Transverse colon (tissue), 4 donors: ENCODE results near the gene ZNF678.
"Not testable (repeated sequence)": the region's sequence is repeated elsewhere in the genome, so short reads cannot be mapped to it uniquely, and the experiment has no call there.

Experiments used
- EP300 ChIP-seq: sonication (generic); formaldehyde crosslinking; IDR thresholded peaks from one replicate; pipeline ENCODE4 v1.6.1; 2017; ENCODE audit warnings: antibody characterized with exemption, low read depth
- POLR2A ChIP-seq: fragments of 450-650 bp; IDR thresholded peaks from one replicate; pipeline ENCODE4 v1.6.1; 2016; ENCODE audit warnings: antibody characterized with exemption, mild to moderate bottlenecking, moderate library complexity
- POLR2AphosphoS5 ChIP-seq, 3 donors: sonication (generic); formaldehyde crosslinking; IDR thresholded peaks; one replicate each; pipeline ENCODE4 v1.6.1; 2016; ENCODE audit warnings: antibody characterized with exemption in 3 of 3
- TF ChIP-seq, protein P1 (sequence below), 5 experiments: fragments of 200-600 bp in 3 of 5; fragments of 450-650 bp in 2 of 5; sonication (generic) in 3 of 5; IDR thresholded peaks; 1 replicate in 2 of 5; 2 replicates in 3 of 5; pipeline ENCODE4 v1.5.1; 2016 to 2017; ENCODE audit warnings: antibody characterized with exemption in 5 of 5, inconsistent platforms in 3 of 5, mild to moderate bottlenecking in 2 of 5, moderate library complexity in 1 of 5

DNA sequence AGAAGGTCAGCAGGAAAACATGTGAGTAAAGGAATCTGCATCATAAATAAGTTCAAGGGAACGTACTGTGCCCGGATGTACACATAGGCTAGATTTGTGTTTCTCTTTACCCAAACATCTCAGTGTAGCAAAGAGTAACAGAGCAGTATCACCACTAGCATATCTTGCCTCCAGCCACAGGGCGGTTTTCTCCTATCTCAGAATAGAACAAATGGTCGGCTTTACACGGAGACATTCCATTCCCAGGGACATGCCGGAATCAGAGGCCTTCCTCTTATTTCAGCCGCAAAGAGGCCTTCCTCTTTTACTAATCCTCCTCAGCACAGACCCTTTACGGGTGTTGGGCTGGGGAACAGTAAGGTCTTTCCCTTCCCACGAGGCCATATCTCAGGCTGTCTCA, 42.9 kb downstream of the ZNF678 start:
- TF ChIP-seq, protein P1, sequence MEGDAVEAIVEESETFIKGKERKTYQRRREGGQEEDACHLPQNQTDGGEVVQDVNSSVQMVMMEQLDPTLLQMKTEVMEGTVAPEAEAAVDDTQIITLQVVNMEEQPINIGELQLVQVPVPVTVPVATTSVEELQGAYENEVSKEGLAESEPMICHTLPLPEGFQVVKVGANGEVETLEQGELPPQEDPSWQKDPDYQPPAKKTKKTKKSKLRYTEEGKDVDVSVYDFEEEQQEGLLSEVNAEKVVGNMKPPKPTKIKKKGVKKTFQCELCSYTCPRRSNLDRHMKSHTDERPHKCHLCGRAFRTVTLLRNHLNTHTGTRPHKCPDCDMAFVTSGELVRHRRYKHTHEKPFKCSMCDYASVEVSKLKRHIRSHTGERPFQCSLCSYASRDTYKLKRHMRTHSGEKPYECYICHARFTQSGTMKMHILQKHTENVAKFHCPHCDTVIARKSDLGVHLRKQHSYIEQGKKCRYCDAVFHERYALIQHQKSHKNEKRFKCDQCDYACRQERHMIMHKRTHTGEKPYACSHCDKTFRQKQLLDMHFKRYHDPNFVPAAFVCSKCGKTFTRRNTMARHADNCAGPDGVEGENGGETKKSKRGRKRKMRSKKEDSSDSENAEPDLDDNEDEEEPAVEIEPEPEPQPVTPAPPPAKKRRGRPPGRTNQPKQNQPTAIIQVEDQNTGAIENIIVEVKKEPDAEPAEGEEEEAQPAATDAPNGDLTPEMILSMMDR (IDR thresholded peaks at IDR 0.05), result not testable (repeated sequence)
- TF ChIP-seq POLR2AphosphoS5 (IDR thresholded peaks at IDR 0.05); POLR2A; EP300: not testable (repeated sequence)
